ENCODE data around the gene ATN1.

ATN1 gene

GRCh38 chr12:6925540-6926279 lies 2.0 kb upstream of the ATN1 start:
- no peak for DNase-seq (ENCODE audit: low read depth in 1 of 2, low spot score in 1 of 2)

GRCh38 chr12:6928022-6928702 lies 403 bp downstream of the ATN1 start:
- DNase-seq (ENCODE audit: low read depth in 1 of 2, low spot score in 1 of 2), result no peak

GRCh38 chr12:6928703-6929407 lies 1.1 kb downstream of the ATN1 start:
- DNase-seq (ENCODE audit: low read depth in 1 of 2, low spot score in 1 of 2), result no peak

- no peak for DNase-seq (ENCODE audit: low read depth in 1 of 2, low spot score in 1 of 2)
Measured at GRCh38 chr12:6929466-6930452, 2.0 kb downstream of the ATN1 start.

- DNase-seq (ENCODE audit: low read depth in 1 of 2, low spot score in 1 of 2), result no peak
Measured at GRCh38 chr12:6932766-6933165, 5.0 kb downstream of the ATN1 start.

GRCh38 chr12:6934110-6934509 lies 6.4 kb downstream of the ATN1 start:
- no peak for DNase-seq (ENCODE audit: low read depth in 1 of 2, low spot score in 1 of 2)

- no peak for DNase-seq (ENCODE audit: low read depth in 1 of 2, low spot score in 1 of 2)
Measured at GRCh38 chr12:6935371-6936193, 7.8 kb downstream of the ATN1 start.

- no peak for DNase-seq (ENCODE audit: low read depth in 1 of 2, low spot score in 1 of 2)
Measured at GRCh38 chr12:6936194-6936635, 8.5 kb downstream of the ATN1 start.

- DNase-seq (ENCODE audit: low read depth in 1 of 2, low spot score in 1 of 2), result no peak
Measured at GRCh38 chr12:6936636-6937480, 9.1 kb downstream of the ATN1 start.

- DNase-seq (ENCODE audit: low read depth in 1 of 2, low spot score in 1 of 2), result peak; percentile 84 to 85
Measured at GRCh38 chr12:6937481-6938352, 10.0 kb downstream of the ATN1 start.

GRCh38 chr12:6938353-6939190 lies 10.8 kb downstream of the ATN1 start:
- DNase-seq (ENCODE audit: low read depth in 1 of 2, low spot score in 1 of 2), result no peak

GRCh38 chr12:6939191-6939540 lies 11.4 kb downstream of the ATN1 start:
- DNase-seq (ENCODE audit: low read depth in 1 of 2, low spot score in 1 of 2), result no peak

- DNase-seq (ENCODE audit: low read depth in 1 of 2, low spot score in 1 of 2), result no peak
Measured at GRCh38 chr12:6941267-6941666, 13.5 kb downstream of the ATN1 start.

- no peak for DNase-seq (ENCODE audit: low read depth in 1 of 2, low spot score in 1 of 2)
Measured at GRCh38 chr12:6941782-6942181, 14.0 kb downstream of the ATN1 start.

- no peak for DNase-seq (ENCODE audit: low read depth in 1 of 2, low spot score in 1 of 2)
Measured at GRCh38 chr12:6942331-6942665, 14.5 kb downstream of the ATN1 start.

- DNase-seq (ENCODE audit: low read depth in 1 of 2, low spot score in 1 of 2), result peak in 1 of 2 donors; percentile 54
Measured at GRCh38 chr12:6943389-6943721, 15.6 kb downstream of the ATN1 start.

GRCh38 chr12:6943722-6944380 lies 16.1 kb downstream of the ATN1 start, which contains the start of the genes C12orf57 and RNU7-1:
Gene C12orf57 (plus strand): TSS chr12:6944022. CDS start chr12:6944122, 100 bp downstream.
Gene RNU7-1 (plus strand): TSS chr12:6943816.
- DNase-seq (ENCODE audit: low read depth in 1 of 2, low spot score in 1 of 2), result peak; percentile 53 to 59

Measured in stimulated activated CD4-positive, alpha-beta T cell treated with anti-CD3 and anti-CD28 coated beads, Interleukin-15, amount 100 ng/mL, for 1 hour (primary cell).